ENCODE data around the gene OR2AK2.
"Not testable (repeated sequence)": the region's sequence is repeated elsewhere in the genome, so short reads cannot be mapped to it uniquely, and the experiment has no call there.

OR2AK2 gene

GRCh38 chr1:247936965-247937734 is 27.9 kb upstream of the OR2AK2 start:
- Histone ChIP-seq H3K4me3 (ENCODE audit: control insufficient read depth in 1 of 7, extremely low read depth in 1 of 7, insufficient read depth in 4 of 7, low read depth in 2 of 7, low read length in 6 of 7) (peak overlapping the region; percentile 62 to 90 (median 79)), H3K4me1 (ENCODE audit: control extremely low read depth in 1 of 4, control insufficient read depth in 4 of 4, insufficient read depth in 4 of 4, low read length in 3 of 4) (peaks cover 0 to 13% (median 2%) of the 10 kb centered on the region in 4 experiments), H3K27ac (ENCODE audit: insufficient read depth in 1 of 2, low read depth in 1 of 2, low read length in 2 of 2, poor library complexity in 1 of 2, severe bottlenecking in 2 of 2) (peak overlapping the region; percentile 13 to 60)
- ChIA-PET CTCF (interaction anchor here (0.6 to 2.1 kb wide), 17 partner anchors 13 to 869 kb away, joined by 3 to 7 read pairs (median 3); partner anchors contain the start of gene OR2AJ1), POLR2A (interaction anchor here (0.5 kb wide), 1 partner anchor 346 kb away, joined by 3 read pairs; no protein-coding TSS in a partner anchor)
- not testable (repeated sequence) for H3K36me3 ChIP-seq (ENCODE audit: control insufficient read depth in 4 of 4, insufficient read depth in 4 of 4, low read length in 3 of 4); H3K27me3 ChIP-seq (replicated peaks in 2 of 5; ENCODE audit: control insufficient read depth in 4 of 5, insufficient read depth in 5 of 5, low read length in 4 of 5); H3K9me3 ChIP-seq (ENCODE audit: control extremely low read depth in 1 of 5, control insufficient read depth in 4 of 5, insufficient read depth in 2 of 5, low read depth in 1 of 5, low read length in 4 of 5)
- peak; percentile 90 to 99 (median 97) for DNase-seq
- WGBS (ENCODE audit: insufficient coverage), result 15% methylated on average over 38 of the region's 44 CpGs

DNA sequence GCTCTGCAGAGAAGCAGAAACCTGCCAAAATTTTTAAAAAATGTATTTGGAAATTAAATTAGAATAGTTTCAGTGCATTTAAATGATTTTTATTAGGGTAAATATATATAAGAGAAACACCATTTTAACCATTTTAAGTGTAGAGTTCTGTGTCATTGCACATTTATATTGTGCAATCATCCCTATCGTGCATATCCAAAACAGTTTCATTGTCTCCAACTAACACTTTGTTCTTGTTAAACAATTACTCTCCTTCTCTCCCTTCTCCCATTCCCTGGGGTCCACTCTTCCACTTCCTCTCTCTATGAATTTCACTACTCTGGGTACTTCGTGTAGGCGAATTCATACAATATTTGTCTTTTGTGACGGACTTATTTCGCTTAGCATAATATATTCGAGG is 22.4 kb upstream of the OR2AK2 start:
- Histone ChIP-seq H3K4me3 (ENCODE audit: control insufficient read depth in 1 of 7, extremely low read depth in 1 of 7, insufficient read depth in 4 of 7, low read depth in 2 of 7, low read length in 6 of 7) (no peak overlapping the region), H3K27me3 (replicated peaks in 2 of 5; ENCODE audit: control insufficient read depth in 4 of 5, insufficient read depth in 5 of 5, low read length in 4 of 5) (no peaks in the 10 kb centered on the region), H3K36me3 (ENCODE audit: control insufficient read depth in 4 of 4, insufficient read depth in 4 of 4, low read length in 3 of 4) (no peaks in the 10 kb centered on the region), H3K4me1 (ENCODE audit: control extremely low read depth in 1 of 4, control insufficient read depth in 4 of 4, insufficient read depth in 4 of 4, low read length in 3 of 4) (peaks cover 0 to 13% (median 2%) of the 10 kb centered on the region in 4 experiments), H3K9me3 (ENCODE audit: control extremely low read depth in 1 of 5, control insufficient read depth in 4 of 5, insufficient read depth in 2 of 5, low read depth in 1 of 5, low read length in 4 of 5) (no peaks in the 10 kb centered on the region), H3K27ac (ENCODE audit: insufficient read depth in 1 of 2, low read depth in 1 of 2, low read length in 2 of 2, poor library complexity in 1 of 2, severe bottlenecking in 2 of 2) (no peak overlapping the region)
- WGBS (ENCODE audit: insufficient coverage), result 100% methylated on average over 1 of the region's 6 CpGs
- DNase-seq, result no peak
- ChIA-PET POLR2A (no interaction called here), CTCF (no interaction called here)

DNA sequence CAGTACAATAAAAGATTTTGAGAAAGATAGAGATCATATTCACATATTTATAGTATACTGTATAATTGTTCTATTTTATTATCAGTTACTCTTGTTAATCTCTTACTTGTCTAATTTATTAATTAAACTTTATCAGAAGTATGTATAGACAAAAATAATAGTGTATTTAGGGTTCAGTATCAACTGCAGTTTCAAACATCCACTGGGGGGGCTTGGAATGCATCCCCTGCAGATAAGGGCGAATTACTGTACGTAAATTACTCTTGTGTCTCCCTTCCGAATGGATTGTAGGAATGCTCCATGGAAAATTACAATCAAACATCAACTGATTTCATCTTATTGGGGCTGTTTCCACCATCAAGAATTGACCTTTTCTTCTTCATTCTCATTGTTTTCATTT is 16.5 kb upstream of the OR2AK2 start, which contains the start of gene OR2L8:
TSS of gene OR2L8 (plus strand) at position 301 of the 400 bp plus-strand sequence. CDS start at position 301, 0 bp downstream.
- ChIA-PET POLR2A (no interaction called here), CTCF (no interaction called here)
- Histone ChIP-seq H3K27ac (ENCODE audit: insufficient read depth in 1 of 2, low read depth in 1 of 2, low read length in 2 of 2, poor library complexity in 1 of 2, severe bottlenecking in 2 of 2) (no peak within 1 kb of the TSS), H3K27me3 (replicated peaks in 2 of 5; ENCODE audit: control insufficient read depth in 4 of 5, insufficient read depth in 5 of 5, low read length in 4 of 5) (no peaks in the 10 kb centered on the region), H3K9me3 (ENCODE audit: control extremely low read depth in 1 of 5, control insufficient read depth in 4 of 5, insufficient read depth in 2 of 5, low read depth in 1 of 5, low read length in 4 of 5) (peaks cover 0 to 4% (median 2%) of the 10 kb centered on the region in 5 experiments), H3K4me3 (ENCODE audit: control insufficient read depth in 1 of 7, extremely low read depth in 1 of 7, insufficient read depth in 4 of 7, low read depth in 2 of 7, low read length in 6 of 7) (no peak within 1 kb of the TSS), H3K36me3 (ENCODE audit: control insufficient read depth in 4 of 4, insufficient read depth in 4 of 4, low read length in 3 of 4) (peaks cover 0 to 3% (median 0%) of the 10 kb centered on the region in 4 experiments), H3K4me1 (ENCODE audit: control extremely low read depth in 1 of 4, control insufficient read depth in 4 of 4, insufficient read depth in 4 of 4, low read length in 3 of 4) (no peaks in the 10 kb centered on the region)
- 100% methylated on average over 3 of the region's 3 CpGs for whole genome bisulfite sequencing (ENCODE audit: insufficient coverage)
- DNase-seq, result no peak

- POLR2A ChIA-PET, result no interaction called here
Measured at GRCh38 chr1:247953408-247953807, 11.6 kb upstream of the OR2AK2 start.

DNA sequence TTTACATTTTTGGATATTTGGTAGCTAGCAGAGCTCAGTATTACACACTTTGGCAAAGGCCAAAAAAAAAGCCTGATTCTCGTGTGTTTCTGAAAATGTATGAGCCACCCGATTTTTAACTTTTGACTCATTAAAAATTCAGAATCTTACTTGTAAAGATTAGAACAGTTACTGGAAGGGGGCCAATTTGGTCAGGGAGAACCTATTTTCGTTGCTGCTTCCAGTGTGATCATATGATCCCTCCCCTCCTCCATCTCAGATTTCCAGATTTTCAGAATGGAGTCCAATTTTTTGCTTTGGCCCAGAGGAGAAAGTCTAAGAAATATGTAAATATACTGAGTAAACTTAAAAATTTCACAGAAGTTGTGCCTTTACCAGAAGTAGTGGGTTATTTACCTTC is 3.2 kb upstream of the OR2AK2 start:
- Histone ChIP-seq H3K36me3 (ENCODE audit: control insufficient read depth in 4 of 4, insufficient read depth in 4 of 4, low read length in 3 of 4) (no peaks in the 10 kb centered on the region), H3K9me3 (ENCODE audit: control extremely low read depth in 1 of 5, control insufficient read depth in 4 of 5, insufficient read depth in 2 of 5, low read depth in 1 of 5, low read length in 4 of 5) (no peaks in the 10 kb centered on the region), H3K4me3 (ENCODE audit: control insufficient read depth in 1 of 7, extremely low read depth in 1 of 7, insufficient read depth in 4 of 7, low read depth in 2 of 7, low read length in 6 of 7) (no peak overlapping the region), H3K4me1 (ENCODE audit: control extremely low read depth in 1 of 4, control insufficient read depth in 4 of 4, insufficient read depth in 4 of 4, low read length in 3 of 4) (peaks cover 0 to 33% (median 7%) of the 10 kb centered on the region in 4 experiments), H3K27me3 (replicated peaks in 2 of 5; ENCODE audit: control insufficient read depth in 4 of 5, insufficient read depth in 5 of 5, low read length in 4 of 5) (no peaks in the 10 kb centered on the region), H3K27ac (ENCODE audit: insufficient read depth in 1 of 2, low read depth in 1 of 2, low read length in 2 of 2, poor library complexity in 1 of 2, severe bottlenecking in 2 of 2) (peak overlapping the region in 1 of 2 experiments; percentile 25)
- CTCF ChIA-PET, result interaction anchor here (1.2 kb wide), 1 partner anchor 25 kb away, joined by 3 read pairs; no protein-coding TSS in a partner anchor
- DNase-seq, result peak in 2 of 3 donors; percentile 47 to 64
- POLR2A ChIA-PET, result no interaction called here
- 50% methylated on average over 2 of the region's 3 CpGs for WGBS (ENCODE audit: insufficient coverage)

More at GRCh38 chr1:247953408-247953807, 11.6 kb upstream of the OR2AK2 start:
- Histone ChIP-seq H3K4me3 (ENCODE audit: control insufficient read depth in 1 of 7, extremely low read depth in 1 of 7, insufficient read depth in 4 of 7, low read depth in 2 of 7, low read length in 6 of 7) (no peak overlapping the region), H3K4me1 (ENCODE audit: control extremely low read depth in 1 of 4, control insufficient read depth in 4 of 4, insufficient read depth in 4 of 4, low read length in 3 of 4) (no peaks in the 10 kb centered on the region), H3K9me3 (ENCODE audit: control extremely low read depth in 1 of 5, control insufficient read depth in 4 of 5, insufficient read depth in 2 of 5, low read depth in 1 of 5, low read length in 4 of 5) (peaks cover 0 to 4% (median 2%) of the 10 kb centered on the region in 5 experiments), H3K27ac (ENCODE audit: insufficient read depth in 1 of 2, low read depth in 1 of 2, low read length in 2 of 2, poor library complexity in 1 of 2, severe bottlenecking in 2 of 2) (no peak overlapping the region), H3K27me3 (replicated peaks in 2 of 5; ENCODE audit: control insufficient read depth in 4 of 5, insufficient read depth in 5 of 5, low read length in 4 of 5) (no peaks in the 10 kb centered on the region), H3K36me3 (ENCODE audit: control insufficient read depth in 4 of 4, insufficient read depth in 4 of 4, low read length in 3 of 4) (peaks cover 0 to 3% (median 0%) of the 10 kb centered on the region in 4 experiments)
- CTCF ChIA-PET, result no interaction called here
- no peak for DNase-seq
- 100% methylated on average over 1 of the region's 1 CpG for WGBS (ENCODE audit: insufficient coverage)

- CTCF ChIA-PET, result interaction anchor here (1.2 kb wide), 1 partner anchor 26 kb away, joined by 3 read pairs; no protein-coding TSS in a partner anchor
- peak overlapping the region in 1 of 2 experiments; percentile 57 for H3K27ac ChIP-seq (ENCODE audit: insufficient read depth in 1 of 2, low read depth in 1 of 2, low read length in 2 of 2, poor library complexity in 1 of 2, severe bottlenecking in 2 of 2)
- POLR2A ChIA-PET, result no interaction called here
- peaks cover 0 to 34% (median 8%) of the 10 kb centered on the region in 4 experiments for H3K4me1 ChIP-seq (ENCODE audit: control extremely low read depth in 1 of 4, control insufficient read depth in 4 of 4, insufficient read depth in 4 of 4, low read length in 3 of 4)
- peak overlapping the region in 4 of 7 experiments; percentile 35 to 52 (median 45) for H3K4me3 ChIP-seq (ENCODE audit: control insufficient read depth in 1 of 7, extremely low read depth in 1 of 7, insufficient read depth in 4 of 7, low read depth in 2 of 7, low read length in 6 of 7)
- WGBS (ENCODE audit: insufficient coverage), result 17% methylated on average over 1 of the region's 4 CpGs
- H3K9me3 ChIP-seq (ENCODE audit: control extremely low read depth in 1 of 5, control insufficient read depth in 4 of 5, insufficient read depth in 2 of 5, low read depth in 1 of 5, low read length in 4 of 5), result no peaks in the 10 kb centered on the region
- peak; percentile 52 to 84 (median 73) for DNase-seq
- H3K36me3 ChIP-seq (ENCODE audit: control insufficient read depth in 4 of 4, insufficient read depth in 4 of 4, low read length in 3 of 4), result no peaks in the 10 kb centered on the region
- H3K27me3 ChIP-seq (replicated peaks in 2 of 5; ENCODE audit: control insufficient read depth in 4 of 5, insufficient read depth in 5 of 5, low read length in 4 of 5), result no peaks in the 10 kb centered on the region
Measured at GRCh38 chr1:247962911-247963588, 2.0 kb upstream of the OR2AK2 start.

Measured in common myeloid progenitor, CD34-positive (primary cell).